Ramos (cell line): ENCODE results near the gene ABCC12.

Source experiments
- in situ Hi-C: fragments of 300-500 bp; cut with MboI; formaldehyde crosslinking; loops from one replicate; pipeline ENCODE4 v1.14.3; 2022; ENCODE audit warnings: low sequenced_read_pairs; ENCODE audit not compliant: unreplicated experiment

ABCC12 gene

GRCh38 chr16:48112600-48112999, 43.2 kb downstream of the ABCC12 start:
- in situ Hi-C loops = loop anchor here (25.0 kb wide), 1 partner anchor 975 kb away; the partner anchor contains the start of gene NETO2

GRCh38 chr16:48110982-48111381, 44.8 kb downstream of the ABCC12 start:
- in situ Hi-C loops = loop anchor here (25.0 kb wide), 1 partner anchor 974 kb away; the partner anchor contains the start of gene NETO2

GRCh38 chr16:48110000-48110399, 45.8 kb downstream of the ABCC12 start:
- in situ Hi-C loops = loop anchor here (25.0 kb wide), 1 partner anchor 973 kb away; the partner anchor contains the start of gene NETO2

GRCh38 chr16:48109475-48109874, 46.3 kb downstream of the ABCC12 start:
- in situ Hi-C loops = loop anchor here (25.0 kb wide), 1 partner anchor 972 kb away; the partner anchor contains the start of gene NETO2

GRCh38 chr16:48106446-48106845, 49.3 kb downstream of the ABCC12 start:
- in situ Hi-C loops = loop anchor here (25.0 kb wide), 1 partner anchor 969 kb away; the partner anchor contains the start of gene NETO2
